ENCODE measurements around the gene ZNF618. TPM values are rescaled to one million over a fixed set of nuclear protein-coding genes. Genes with fewer than 3 reads are reported as not detected.

The ZNF618 gene
- total and polyA plus RNA-seq, 2 donors: 3.0 to 7.8 TPM

GRCh38 chr9:114049441-114050225 lies 173.5 kb downstream of the ZNF618 start:
- H3K4me1 ChIP-seq (ENCODE audit: insufficient read depth): no peaks in the 10 kb centered on the region
- H3K27ac ChIP-seq (ENCODE audit: low read depth): no peak overlapping the region
- no peaks in the 10 kb centered on the region for H3K36me3 ChIP-seq (ENCODE audit: insufficient read depth)
- 96% methylated on average over 40 of the region's 40 CpGs for WGBS
- no peak overlapping the region for H3K4me3 ChIP-seq (ENCODE audit: low read depth, low read length)
- no peak for DNase-seq (ENCODE audit: extremely low spot score)

- WGBS: 91% methylated on average over 11 of the region's 11 CpGs
- no peak overlapping the region for H3K27ac ChIP-seq (ENCODE audit: low read depth)
- no peak overlapping the region for H3K4me3 ChIP-seq (ENCODE audit: low read depth, low read length)
- H3K4me1 ChIP-seq (ENCODE audit: insufficient read depth): no peaks in the 10 kb centered on the region
- no peaks in the 10 kb centered on the region for H3K36me3 ChIP-seq (ENCODE audit: insufficient read depth)
- no peak for DNase-seq (ENCODE audit: extremely low spot score)
These were observed 174.1 kb downstream of the ZNF618 start for GRCh38 chr9:114050226-114050568.

- H3K4me1 ChIP-seq (ENCODE audit: insufficient read depth): no peaks in the 10 kb centered on the region
- H3K4me3 ChIP-seq (ENCODE audit: low read depth, low read length): no peak overlapping the region
- WGBS: 91% methylated on average over 6 of the region's 6 CpGs
- DNase-seq (ENCODE audit: extremely low spot score): no peak
- no peaks in the 10 kb centered on the region for H3K36me3 ChIP-seq (ENCODE audit: insufficient read depth)
- no peak overlapping the region for H3K27ac ChIP-seq (ENCODE audit: low read depth)
These were observed 174.5 kb downstream of the ZNF618 start for GRCh38 chr9:114050646-114051045.

GRCh38 chr9:114051281-114051680 lies 175.2 kb downstream of the ZNF618 start:
- H3K27ac ChIP-seq (ENCODE audit: low read depth): no peak overlapping the region
- H3K4me1 ChIP-seq (ENCODE audit: insufficient read depth): no peaks in the 10 kb centered on the region
- WGBS: 95% methylated on average over 15 of the region's 15 CpGs
- no peaks in the 10 kb centered on the region for H3K36me3 ChIP-seq (ENCODE audit: insufficient read depth)
- H3K4me3 ChIP-seq (ENCODE audit: low read depth, low read length): no peak overlapping the region
- DNase-seq (ENCODE audit: extremely low spot score): no peak

GRCh38 chr9:114051706-114052105 lies 175.6 kb downstream of the ZNF618 start:
- DNase-seq (ENCODE audit: extremely low spot score): no peak

GRCh38 chr9:114053246-114054005 lies 177.3 kb downstream of the ZNF618 start:
- no peak overlapping the region for H3K27ac ChIP-seq (ENCODE audit: low read depth)
- DNase-seq (ENCODE audit: extremely low spot score): no peak
- no peak overlapping the region for H3K4me3 ChIP-seq (ENCODE audit: low read depth, low read length)
- no peaks in the 10 kb centered on the region for H3K4me1 ChIP-seq (ENCODE audit: insufficient read depth)
- WGBS: 95% methylated on average over 8 of the region's 8 CpGs
- no peaks in the 10 kb centered on the region for H3K36me3 ChIP-seq (ENCODE audit: insufficient read depth)

More at GRCh38 chr9:114051706-114052105, 175.6 kb downstream of the ZNF618 start:
- Histone ChIP-seq H3K36me3 (ENCODE audit: insufficient read depth) (no peaks in the 10 kb centered on the region), H3K27ac (ENCODE audit: low read depth) (no peak overlapping the region), H3K4me1 (ENCODE audit: insufficient read depth) (no peaks in the 10 kb centered on the region), H3K4me3 (ENCODE audit: low read depth, low read length) (no peak overlapping the region)
- WGBS: 90% methylated on average over 7 of the region's 7 CpGs

GRCh38 chr9:114054191-114054690 lies 178.1 kb downstream of the ZNF618 start:
- H3K4me3 ChIP-seq (ENCODE audit: low read depth, low read length): no peak overlapping the region
- WGBS: 85% methylated on average over 10 of the region's 10 CpGs
- H3K4me1 ChIP-seq (ENCODE audit: insufficient read depth): no peaks in the 10 kb centered on the region
- DNase-seq (ENCODE audit: extremely low spot score): no peak
- no peak overlapping the region for H3K27ac ChIP-seq (ENCODE audit: low read depth)
- no peaks in the 10 kb centered on the region for H3K36me3 ChIP-seq (ENCODE audit: insufficient read depth)

GRCh38 chr9:114055061-114055460 lies 179.0 kb downstream of the ZNF618 start:
- no peak overlapping the region for H3K4me3 ChIP-seq (ENCODE audit: low read depth, low read length)
- no peak overlapping the region for H3K27ac ChIP-seq (ENCODE audit: low read depth)
- 92% methylated on average over 18 of the region's 18 CpGs for WGBS
- no peaks in the 10 kb centered on the region for H3K4me1 ChIP-seq (ENCODE audit: insufficient read depth)
- no peaks in the 10 kb centered on the region for H3K36me3 ChIP-seq (ENCODE audit: insufficient read depth)
- no peak for DNase-seq (ENCODE audit: extremely low spot score)

- Histone ChIP-seq H3K4me1 (ENCODE audit: insufficient read depth) (no peaks in the 10 kb centered on the region), H3K36me3 (ENCODE audit: insufficient read depth) (no peaks in the 10 kb centered on the region), H3K27ac (ENCODE audit: low read depth) (no peak overlapping the region), H3K4me3 (ENCODE audit: low read depth, low read length) (no peak overlapping the region)
- WGBS: 90% methylated on average over 7 of the region's 7 CpGs
- DNase-seq (ENCODE audit: extremely low spot score): no peak
These were observed 179.8 kb downstream of the ZNF618 start for GRCh38 chr9:114055894-114056293.

- WGBS: 94% methylated on average over 5 of the region's 5 CpGs
- DNase-seq (ENCODE audit: extremely low spot score): no peak
- H3K4me1 ChIP-seq (ENCODE audit: insufficient read depth): no peaks in the 10 kb centered on the region
- no peak overlapping the region for H3K27ac ChIP-seq (ENCODE audit: low read depth)
- H3K36me3 ChIP-seq (ENCODE audit: insufficient read depth): no peaks in the 10 kb centered on the region
- H3K4me3 ChIP-seq (ENCODE audit: low read depth, low read length): no peak overlapping the region
These were observed 180.4 kb downstream of the ZNF618 start for GRCh38 chr9:114056527-114056926.

- no peaks in the 10 kb centered on the region for H3K36me3 ChIP-seq (ENCODE audit: insufficient read depth)
- H3K4me3 ChIP-seq (ENCODE audit: low read depth, low read length): no peak overlapping the region
- no peak for DNase-seq (ENCODE audit: extremely low spot score)
- no peaks in the 10 kb centered on the region for H3K4me1 ChIP-seq (ENCODE audit: insufficient read depth)
- whole genome bisulfite sequencing: 76% methylated on average over 7 of the region's 7 CpGs
- H3K27ac ChIP-seq (ENCODE audit: low read depth): no peak overlapping the region
These were observed 181.2 kb downstream of the ZNF618 start for GRCh38 chr9:114057161-114057885.

- no peaks in the 10 kb centered on the region for H3K36me3 ChIP-seq (ENCODE audit: insufficient read depth)
- no peak for DNase-seq (ENCODE audit: extremely low spot score)
- WGBS: 81% methylated on average over 4 of the region's 4 CpGs
- H3K4me1 ChIP-seq (ENCODE audit: insufficient read depth): no peaks in the 10 kb centered on the region
- H3K4me3 ChIP-seq (ENCODE audit: low read depth, low read length): no peak overlapping the region
- no peak overlapping the region for H3K27ac ChIP-seq (ENCODE audit: low read depth)
These were observed 182.6 kb downstream of the ZNF618 start for GRCh38 chr9:114058688-114059046.

- DNase-seq (ENCODE audit: extremely low spot score): no peak
- H3K27ac ChIP-seq (ENCODE audit: low read depth): no peak overlapping the region
- 64% methylated on average over 8 of the region's 8 CpGs for WGBS
- no peaks in the 10 kb centered on the region for H3K36me3 ChIP-seq (ENCODE audit: insufficient read depth)
- no peaks in the 10 kb centered on the region for H3K4me1 ChIP-seq (ENCODE audit: insufficient read depth)
- H3K4me3 ChIP-seq (ENCODE audit: low read depth, low read length): no peak overlapping the region
These were observed 183.1 kb downstream of the ZNF618 start for GRCh38 chr9:114059047-114059803.
